Natural killer cell treated with Interleukin-12 subunit alpha and Interleukin-12 subunit beta and Interleukin-15 and Interleukin-18, amount 100 ng/mL, for 72 hours (primary cell): ENCODE data around the gene BARX2. TPM values are rescaled to one million over a fixed set of nuclear protein-coding genes. Genes with fewer than 3 reads are reported as not detected.

Source experiments
- ATAC-seq, 2 donors: fragments of 150-1000 bp; cut with Tn5 transposase in 1 of 2; sonication (Bioruptor Pico), chemical (Tn5 transposase) in 1 of 2; 2 replicates each; pipeline ENCODE4 v1.10.0; 2021
- DNase-seq: peaks from one replicate; pipeline ENCODE4 v3.0.0; 2022; ENCODE audit warnings: low spot score
- H3K27ac Mint-ChIP-seq, 2 donors: 1 replicate in 1 of 2; 2 replicates in 1 of 2; pipeline ENCODE4 v1.8.0; 2022; ENCODE audit warnings: mixed read lengths in 2 of 2, mild to moderate bottlenecking in 1 of 2, moderate library complexity in 1 of 2
- H3K27me3 Mint-ChIP-seq, 2 donors: 1 replicate in 1 of 2; 2 replicates in 1 of 2; pipeline ENCODE4 v1.8.0; 2022; ENCODE audit warnings: mixed read lengths in 2 of 2
- H3K36me3 Mint-ChIP-seq: one replicate; pipeline ENCODE4 v1.8.0; 2022; ENCODE audit warnings: mixed read lengths
- H3K4me1 Mint-ChIP-seq, 2 donors: 1 replicate in 1 of 2; 2 replicates in 1 of 2; pipeline ENCODE4 v1.8.0; 2022; ENCODE audit warnings: low read depth in 2 of 2, mixed read lengths in 2 of 2, mild to moderate bottlenecking in 1 of 2
- H3K4me3 Mint-ChIP-seq: one replicate; pipeline ENCODE4 v1.8.0; 2022; ENCODE audit warnings: mixed read lengths
- H3K9me3 Mint-ChIP-seq: 2 replicates; pipeline ENCODE4 v1.8.0; 2022; ENCODE audit warnings: mixed read lengths
- total RNA-seq, 2 donors: library from RNA; stranded (reverse); gene quantifications; one replicate each; pipeline ENCODE4 v1.2.3, GENCODE V29; 2022

Gene BARX2
- total RNA-seq, 2 donors from 2014 or later, result not detected

DNA sequence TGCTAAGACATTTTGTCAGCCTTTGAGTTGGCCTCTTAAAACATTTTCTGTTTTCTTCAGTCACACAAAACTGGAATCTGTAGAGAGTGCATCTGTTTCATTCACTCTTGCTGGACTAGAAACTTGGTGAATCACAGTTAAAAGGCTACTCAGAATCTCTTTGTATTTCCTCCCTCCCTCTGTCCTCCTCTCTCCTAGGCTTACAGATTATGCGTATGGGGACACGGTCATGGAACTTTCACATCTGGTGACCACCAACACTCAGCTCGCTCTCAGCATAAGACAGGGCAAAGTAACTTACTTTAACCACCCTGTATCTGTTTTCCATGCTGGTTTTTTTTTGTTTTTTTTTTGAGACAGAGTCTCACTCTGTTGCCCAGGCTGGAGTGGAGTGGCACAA is 50.4 kb downstream of the BARX2 start:
- no peak for DNase-seq
- Mint-ChIP-seq H3K27me3 (peaks cover 6 to 23% of the 10 kb centered on the region in 2 donors), H3K27ac (no peak overlapping the region), H3K4me1 (no peaks in the 10 kb centered on the region), H3K36me3 (no peaks in the 10 kb centered on the region), H3K9me3 (no peaks in the 10 kb centered on the region), H3K4me3 (no peak overlapping the region)
- ATAC-seq, result no peak

DNA sequence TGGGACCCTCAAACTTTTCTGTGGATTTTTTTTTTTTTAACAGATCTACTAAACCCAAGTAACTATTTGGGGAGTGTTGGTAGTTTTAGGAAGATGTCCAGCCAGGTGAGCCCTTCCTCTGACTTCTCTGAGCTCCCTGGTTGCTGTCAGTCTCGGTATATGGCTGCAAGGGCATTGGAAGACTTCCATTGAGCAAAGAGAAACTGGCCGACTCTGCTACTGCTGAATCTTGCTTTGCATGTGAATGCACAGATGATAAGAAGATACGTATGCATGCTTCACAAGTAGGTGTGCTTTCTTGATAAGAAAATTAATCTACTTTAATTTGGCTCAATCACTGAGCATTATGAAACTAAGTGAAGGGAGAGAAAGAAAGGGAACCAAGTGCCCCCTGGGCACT is 51.1 kb downstream of the BARX2 start:
- Mint-ChIP-seq H3K36me3 (no peaks in the 10 kb centered on the region), H3K27ac (no peak overlapping the region), H3K27me3 (peaks cover 6 to 23% of the 10 kb centered on the region in 2 donors), H3K9me3 (no peaks in the 10 kb centered on the region), H3K4me3 (no peak overlapping the region), H3K4me1 (no peaks in the 10 kb centered on the region)
- ATAC-seq (no peak), DNase-seq (no peak)

DNA sequence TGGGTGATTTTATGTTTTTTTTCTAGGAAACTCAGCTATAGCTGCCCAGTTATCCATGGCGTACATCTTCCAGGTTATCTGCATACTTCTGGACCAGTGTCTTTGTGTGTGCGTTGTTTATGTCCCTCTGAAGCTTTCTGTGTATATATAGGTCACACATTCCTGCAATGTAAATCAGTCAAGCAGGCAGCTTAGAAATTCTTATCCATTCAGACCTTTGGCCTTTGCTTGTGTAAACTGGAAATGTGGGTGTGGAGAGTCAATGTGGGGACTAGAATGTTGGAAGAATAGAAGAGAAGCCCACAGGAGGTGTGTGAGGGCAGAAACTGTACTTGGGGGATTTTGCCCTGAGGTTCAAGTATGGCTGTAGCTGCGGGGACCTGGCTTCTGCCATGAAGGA is 51.7 kb downstream of the BARX2 start:
- Mint-ChIP-seq H3K36me3 (no peaks in the 10 kb centered on the region), H3K4me1 (no peaks in the 10 kb centered on the region), H3K27ac (no peak overlapping the region), H3K9me3 (no peaks in the 10 kb centered on the region), H3K4me3 (no peak overlapping the region), H3K27me3 (peaks cover 3 to 23% of the 10 kb centered on the region in 2 donors)
- DNase-seq (no peak), ATAC-seq (no peak)

DNA sequence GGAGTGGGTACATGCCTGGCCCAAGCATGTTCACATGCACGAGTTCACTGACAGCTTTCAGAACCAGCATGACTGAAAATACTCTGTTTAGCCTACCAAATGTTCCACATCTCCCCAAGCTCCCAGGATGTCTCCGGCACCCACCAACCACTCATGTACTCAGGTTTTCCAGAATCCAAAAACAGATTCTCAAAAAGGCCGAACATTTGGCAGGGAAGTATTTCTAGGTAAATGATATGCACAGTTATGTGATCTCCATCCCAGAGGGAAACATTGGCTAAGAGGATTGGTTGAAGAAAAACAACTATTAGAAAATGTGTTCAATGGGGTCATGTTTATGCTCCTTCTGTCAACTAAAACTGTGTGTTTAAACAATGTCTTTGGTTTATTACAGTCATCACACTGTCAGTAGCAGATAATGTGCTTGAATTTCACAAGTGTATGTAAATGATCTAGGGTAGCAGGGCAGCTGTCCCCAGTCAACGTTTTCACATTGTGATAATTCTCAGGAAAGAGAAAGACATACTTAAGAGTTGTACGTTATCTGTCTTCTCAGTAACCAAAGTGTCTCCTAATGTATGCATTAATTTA is 52.3 kb downstream of the BARX2 start:
- no peaks in the 10 kb centered on the region for H3K4me1 Mint-ChIP-seq
- DNase-seq, result no peak
- no peak overlapping the region for H3K4me3 Mint-ChIP-seq
- ATAC-seq, result no peak
- H3K36me3 Mint-ChIP-seq, result peaks cover 2% of the 10 kb centered on the region
- H3K27me3 Mint-ChIP-seq, result peaks cover 5 to 27% of the 10 kb centered on the region in 2 donors
- H3K9me3 Mint-ChIP-seq, result no peaks in the 10 kb centered on the region
- no peak overlapping the region for H3K27ac Mint-ChIP-seq

DNA sequence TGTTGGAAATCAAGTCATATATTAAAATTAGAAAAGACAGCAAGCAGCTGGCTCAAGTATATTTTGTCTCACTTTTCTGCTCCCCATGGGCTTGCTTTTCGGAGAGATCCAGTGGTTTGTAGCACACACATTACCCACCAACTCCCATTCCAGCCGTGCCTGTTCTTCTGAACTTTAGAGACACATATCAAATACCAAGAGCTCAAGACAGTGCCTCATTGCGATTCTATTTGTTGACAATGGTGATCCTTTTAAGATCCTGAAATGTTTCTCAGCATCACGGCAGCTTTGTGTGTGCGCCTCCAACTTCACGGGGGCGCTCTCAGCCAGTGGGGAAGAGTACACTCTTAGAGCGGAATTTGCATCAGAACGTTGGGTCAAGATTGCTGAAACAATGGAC is 52.9 kb downstream of the BARX2 start:
- no peaks in the 10 kb centered on the region for H3K9me3 Mint-ChIP-seq
- H3K27ac Mint-ChIP-seq, result no peak overlapping the region
- H3K27me3 Mint-ChIP-seq, result peaks cover 6 to 33% of the 10 kb centered on the region in 2 donors
- H3K4me3 Mint-ChIP-seq, result no peak overlapping the region
- H3K36me3 Mint-ChIP-seq, result peaks cover 7% of the 10 kb centered on the region
- ATAC-seq (no peak), DNase-seq (no peak)
- H3K4me1 Mint-ChIP-seq, result no peaks in the 10 kb centered on the region

DNA sequence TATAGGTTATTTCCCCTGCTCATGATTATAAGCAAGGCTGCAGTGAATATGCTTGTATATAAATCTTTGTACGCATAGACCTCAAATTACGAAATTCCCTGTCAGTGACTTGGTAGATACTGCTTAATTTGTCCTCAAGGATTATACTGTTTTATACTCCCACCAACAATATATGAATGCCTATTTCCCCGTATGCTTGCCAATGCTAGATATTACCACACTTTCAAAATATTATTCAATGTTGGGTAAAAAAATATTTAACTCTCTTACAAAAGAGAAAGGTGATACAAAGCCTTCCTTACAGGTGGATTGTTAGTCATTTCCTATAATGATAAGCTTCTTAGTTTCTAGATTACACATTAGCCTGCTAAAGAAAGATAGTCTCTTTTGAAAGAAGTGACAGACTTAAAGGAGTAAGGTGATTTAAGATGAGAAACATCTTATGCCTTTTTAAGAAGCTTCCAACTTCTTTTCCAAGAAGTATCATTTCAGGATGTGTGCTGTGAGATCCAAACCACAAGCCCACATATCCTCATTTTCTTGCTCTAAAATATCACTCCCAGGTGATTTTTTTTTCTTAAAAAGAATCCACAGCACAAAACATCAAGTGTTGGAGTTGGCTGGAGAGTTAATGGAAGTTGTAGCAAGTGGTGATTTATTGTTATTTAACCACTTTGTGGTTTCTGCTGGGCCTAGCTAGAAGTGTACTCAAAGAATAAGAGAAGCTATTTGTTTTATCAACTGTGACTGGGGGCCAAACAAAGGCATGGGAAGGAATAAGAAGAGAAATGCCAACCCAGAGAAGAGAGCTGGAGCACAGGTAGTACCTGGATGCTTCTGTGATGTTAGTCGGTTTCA is 59.2 kb downstream of the BARX2 start:
- Mint-ChIP-seq H3K9me3 (no peaks in the 10 kb centered on the region), H3K4me1 (no peaks in the 10 kb centered on the region), H3K36me3 (peaks cover 7% of the 10 kb centered on the region), H3K4me3 (no peak overlapping the region), H3K27me3 (peaks cover 3 to 27% of the 10 kb centered on the region in 2 donors), H3K27ac (no peak overlapping the region)
- no peak for ATAC-seq
- no peak for DNase-seq

DNA sequence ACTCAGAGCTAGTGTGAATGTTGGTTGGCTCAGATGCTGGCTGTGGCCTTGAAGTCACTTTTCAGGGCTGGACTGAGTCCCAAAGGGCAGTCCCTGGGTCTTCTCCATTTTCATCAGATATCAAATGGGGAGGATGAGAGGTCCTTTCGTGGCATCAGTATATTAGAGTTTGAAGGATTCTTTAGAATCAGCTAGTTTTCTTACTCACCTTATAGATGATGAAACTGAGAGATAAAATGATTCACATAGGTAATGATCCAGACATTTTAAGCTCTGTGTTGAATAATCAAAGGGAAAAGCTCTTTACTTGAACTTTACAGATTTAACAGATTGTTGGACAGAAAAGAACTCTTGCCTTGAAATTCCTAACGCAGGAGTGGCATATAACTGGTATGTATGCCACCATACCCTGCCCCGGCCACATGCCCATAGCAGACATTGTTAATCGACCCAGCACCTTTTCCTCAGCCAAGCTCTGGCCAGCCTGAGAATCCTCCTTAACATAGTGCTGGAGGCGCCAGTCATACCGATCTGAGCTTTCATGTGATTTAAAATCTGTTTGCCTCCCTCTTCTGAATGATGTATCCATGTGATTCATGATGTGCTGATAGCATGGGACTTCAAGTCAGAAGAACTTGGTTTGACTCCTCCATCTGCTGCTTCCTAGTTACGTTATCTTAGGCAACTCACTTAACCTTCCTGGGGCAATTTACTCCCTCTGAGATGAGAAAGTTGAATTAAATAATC is 60.0 kb downstream of the BARX2 start:
- Mint-ChIP-seq H3K4me1 (no peaks in the 10 kb centered on the region), H3K9me3 (no peaks in the 10 kb centered on the region), H3K36me3 (peaks cover 7% of the 10 kb centered on the region), H3K27me3 (peaks cover 3 to 27% of the 10 kb centered on the region in 2 donors), H3K27ac (no peak overlapping the region), H3K4me3 (no peak overlapping the region)
- ATAC-seq, result no peak
- DNase-seq, result no peak

DNA sequence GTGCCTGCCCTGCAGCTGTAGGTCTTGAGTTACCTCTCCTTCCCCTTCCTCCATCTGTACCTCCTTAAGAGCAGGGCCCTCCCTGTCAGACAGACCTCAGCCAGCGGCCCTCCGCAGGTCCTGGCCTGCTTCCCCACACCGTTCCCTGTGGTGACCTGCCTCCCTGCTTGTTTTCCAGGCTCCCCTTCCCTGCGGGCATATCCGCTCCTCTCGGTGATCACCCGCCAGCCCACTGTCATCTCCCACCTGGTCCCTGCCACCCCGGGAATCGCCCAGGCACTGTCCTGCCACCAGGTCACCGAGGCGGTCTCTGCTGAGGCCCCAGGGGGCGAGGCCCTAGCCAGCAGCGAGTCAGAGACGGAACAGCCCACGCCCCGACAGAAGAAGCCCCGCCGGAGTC is 60.9 kb downstream of the BARX2 start:
- H3K4me3 Mint-ChIP-seq, result no peak overlapping the region
- H3K9me3 Mint-ChIP-seq, result no peaks in the 10 kb centered on the region
- H3K4me1 Mint-ChIP-seq, result no peaks in the 10 kb centered on the region
- ATAC-seq, result no peak
- H3K27ac Mint-ChIP-seq, result no peak overlapping the region
- no peak for DNase-seq
- H3K27me3 Mint-ChIP-seq, result peaks cover 3 to 27% of the 10 kb centered on the region in 2 donors
- H3K36me3 Mint-ChIP-seq, result peaks cover 7% of the 10 kb centered on the region

DNA sequence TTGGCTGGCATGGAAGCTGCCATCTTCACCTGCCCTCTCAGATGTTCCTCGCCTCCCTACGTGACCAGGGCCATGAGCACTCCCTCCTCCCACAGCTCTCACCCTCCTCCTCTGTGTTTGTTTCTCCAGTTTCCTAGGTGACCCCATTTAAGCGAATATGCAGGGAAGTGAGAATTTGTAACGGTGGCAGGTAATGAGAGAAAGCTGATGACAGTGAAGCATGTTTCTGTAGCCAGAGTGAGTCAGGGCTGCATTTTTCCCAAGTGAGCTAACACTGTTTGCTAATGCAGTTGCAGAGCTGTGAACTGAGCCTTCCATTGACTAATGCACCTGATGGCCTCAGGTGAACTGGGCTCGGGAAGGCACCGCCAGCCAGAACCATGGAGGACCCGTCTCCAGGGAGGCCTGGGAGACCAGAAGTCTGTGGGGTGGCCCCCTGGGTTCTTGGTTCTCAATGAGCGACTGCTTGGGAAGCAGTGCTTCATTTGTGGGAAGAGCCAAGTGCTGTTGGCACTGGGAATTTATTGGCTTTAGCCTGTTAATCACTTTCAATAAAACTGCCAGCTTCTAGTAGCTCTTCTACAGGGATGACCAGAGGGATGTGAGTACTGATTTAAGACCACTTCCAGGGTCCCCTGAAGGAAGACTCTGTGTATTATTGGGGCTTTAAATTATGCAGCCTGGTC is 64.5 kb downstream of the BARX2 start:
- H3K4me3 Mint-ChIP-seq, result no peak overlapping the region
- H3K27ac Mint-ChIP-seq, result no peak overlapping the region
- no peak for ATAC-seq

DNA sequence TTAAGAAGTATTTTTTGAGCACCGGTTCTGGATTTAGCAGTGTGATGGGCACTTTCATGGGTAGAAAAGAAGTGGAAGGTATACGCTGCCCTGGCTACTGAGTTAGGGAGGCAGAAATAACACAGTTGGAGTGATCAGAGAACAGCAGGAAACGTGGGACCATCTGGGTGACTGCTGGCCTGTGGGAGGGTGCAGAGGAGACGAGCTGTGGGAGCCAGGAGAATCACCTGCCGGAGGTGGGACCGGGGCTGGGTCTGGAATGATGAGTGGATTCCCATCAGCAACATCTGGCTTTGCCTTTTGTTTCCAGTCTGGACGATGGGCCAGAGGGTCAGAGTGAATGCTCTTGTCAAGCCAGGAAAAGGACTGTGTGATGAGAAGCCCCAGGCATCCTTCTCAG is 66.5 kb downstream of the BARX2 start:
- no peak for DNase-seq
- no peak for ATAC-seq
- no peak overlapping the region for H3K4me3 Mint-ChIP-seq
- no peaks in the 10 kb centered on the region for H3K36me3 Mint-ChIP-seq
- peaks cover 0 to 12% of the 10 kb centered on the region in 2 donors for H3K27me3 Mint-ChIP-seq
- H3K27ac Mint-ChIP-seq, result no peak overlapping the region
- no peaks in the 10 kb centered on the region for H3K9me3 Mint-ChIP-seq
- no peaks in the 10 kb centered on the region for H3K4me1 Mint-ChIP-seq

More for the DNA sequence above, 64.5 kb downstream of the BARX2 start:
- Mint-ChIP-seq H3K4me1 (no peaks in the 10 kb centered on the region), H3K27me3 (peaks cover 0 to 12% of the 10 kb centered on the region in 2 donors), H3K36me3 (no peaks in the 10 kb centered on the region), H3K9me3 (no peaks in the 10 kb centered on the region)
- no peak for DNase-seq

DNA sequence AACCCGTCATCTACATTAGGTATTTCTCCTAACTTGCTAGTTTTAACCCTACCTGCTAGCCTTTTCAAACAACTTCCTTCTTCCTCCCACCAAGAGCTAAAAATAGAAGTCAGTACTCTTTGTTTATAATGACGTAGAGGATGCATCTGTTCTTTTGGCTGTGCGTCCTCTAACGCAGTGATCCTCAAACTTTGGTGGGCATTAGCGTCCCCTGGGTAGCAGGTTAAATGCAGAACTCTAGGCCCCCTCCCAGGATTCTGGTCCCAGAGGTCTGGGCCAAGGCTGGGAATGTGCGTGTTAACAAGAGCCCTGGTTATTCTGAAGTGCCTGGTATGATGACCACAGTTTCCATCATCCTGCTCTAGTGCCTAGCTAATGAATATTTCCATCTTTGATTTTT is 67.6 kb downstream of the BARX2 start:
- no peak for ATAC-seq
- no peak for DNase-seq
- Mint-ChIP-seq H3K9me3 (no peaks in the 10 kb centered on the region), H3K27ac (no peak overlapping the region), H3K27me3 (peaks cover 0 to 11% of the 10 kb centered on the region in 2 donors), H3K36me3 (no peaks in the 10 kb centered on the region), H3K4me3 (no peak overlapping the region), H3K4me1 (no peaks in the 10 kb centered on the region)

DNA sequence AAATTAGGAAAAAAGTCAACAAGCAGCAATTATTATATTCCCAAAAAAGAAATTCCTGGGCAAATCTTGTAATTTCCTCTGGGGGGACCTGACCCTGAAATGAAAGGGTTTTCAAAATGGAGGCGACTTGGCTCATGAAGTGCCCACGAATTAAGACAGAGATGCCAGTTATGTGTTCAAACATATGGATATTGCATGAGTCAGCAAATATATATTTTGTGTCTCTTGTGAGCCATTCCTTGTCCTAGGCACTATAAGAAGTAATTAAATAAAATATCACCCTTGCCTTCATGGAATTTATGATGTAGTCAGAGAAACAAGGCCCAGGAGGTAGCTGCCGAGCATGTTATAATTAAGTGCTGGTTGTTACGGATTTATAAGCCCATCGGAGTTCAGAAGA is 68.6 kb downstream of the BARX2 start:
- Mint-ChIP-seq H3K9me3 (no peaks in the 10 kb centered on the region), H3K36me3 (no peaks in the 10 kb centered on the region), H3K4me3 (no peak overlapping the region), H3K27ac (no peak overlapping the region), H3K4me1 (no peaks in the 10 kb centered on the region), H3K27me3 (peaks cover 0 to 1% of the 10 kb centered on the region in 2 donors)
- DNase-seq (no peak), ATAC-seq (no peak)

DNA sequence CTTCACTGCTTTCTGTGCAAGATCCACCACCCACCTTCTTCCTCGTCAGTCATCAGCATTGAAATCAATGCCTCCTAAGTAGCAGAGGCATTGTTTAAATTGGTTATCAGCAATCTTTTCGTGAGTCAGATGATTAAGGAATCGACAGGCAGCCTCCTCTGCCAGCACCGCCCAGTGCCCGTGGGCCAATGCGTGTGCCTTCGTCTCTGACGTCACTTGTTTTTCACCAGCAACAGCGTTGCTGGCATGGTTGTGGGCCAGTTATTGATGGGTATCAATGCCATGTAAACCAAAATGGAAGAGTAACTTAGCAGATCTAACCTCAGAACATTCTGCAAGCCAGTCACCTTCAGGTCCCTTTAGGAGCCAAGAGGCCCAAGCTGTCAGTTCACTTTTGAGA is 69.6 kb downstream of the BARX2 start:
- Mint-ChIP-seq H3K27ac (no peak overlapping the region), H3K27me3 (no peaks in the 10 kb centered on the region), H3K9me3 (no peaks in the 10 kb centered on the region), H3K36me3 (no peaks in the 10 kb centered on the region), H3K4me3 (no peak overlapping the region), H3K4me1 (no peaks in the 10 kb centered on the region)
- ATAC-seq, result no peak
- no peak for DNase-seq
